Measurements from ENCODE around the gene ABHD18.
"Not testable (repeated sequence)": the region's sequence is repeated elsewhere in the genome, so short reads cannot be mapped to it uniquely, and the experiment has no call there.

The ABHD18 gene

GRCh38 chr4:127965062-127965802, at the start of gene ABHD18, which contains the start of gene MFSD8:
ABHD18 (plus strand) TSS chr4:127965406; CDS start chr4:127982956, 17,550 bp downstream.
MFSD8 (minus strand) TSS chr4:127965173; CDS start chr4:127965133, 40 bp downstream.
- Mint-ChIP-seq H3K4me1 (peaks cover 38% of the 10 kb centered on the region), H3K9me3 (no peaks in the 10 kb centered on the region), H3K27me3 (no peaks in the 10 kb centered on the region), H3K4me3 (peak within 1 kb of the TSS; percentile 75 to 79), H3K27ac (peak within 1 kb of the TSS; percentile 90 to 91)
- DNase-seq (peak; percentile 99 to 100), ATAC-seq (peak; percentile 96)

- no peaks in the 10 kb centered on the region for H3K4me1 Mint-ChIP-seq
- H3K27ac Mint-ChIP-seq = no peak overlapping the region
- DNase-seq = no peak
- H3K9me3 Mint-ChIP-seq = no peaks in the 10 kb centered on the region
- H3K27me3 Mint-ChIP-seq = no peaks in the 10 kb centered on the region
- ATAC-seq = no peak
- no peak overlapping the region for H3K4me3 Mint-ChIP-seq
These were observed 48.7 kb upstream of the ABHD18 start for GRCh38 chr4:127916512-127916911.

GRCh38 chr4:127917151-127917550, 48.1 kb upstream of the ABHD18 start:
- no peak for ATAC-seq
- Mint-ChIP-seq H3K4me1 (no peaks in the 10 kb centered on the region), H3K4me3 (no peak overlapping the region), H3K27ac (no peak overlapping the region), H3K27me3 (no peaks in the 10 kb centered on the region), H3K9me3 (no peaks in the 10 kb centered on the region)
- DNase-seq = no peak

GRCh38 chr4:127920521-127920920, 44.7 kb upstream of the ABHD18 start:
- no peaks in the 10 kb centered on the region for H3K4me1 Mint-ChIP-seq
- no peak overlapping the region for H3K4me3 Mint-ChIP-seq
- no peak for DNase-seq
- no peak for ATAC-seq
- no peaks in the 10 kb centered on the region for H3K27me3 Mint-ChIP-seq
- H3K27ac Mint-ChIP-seq = no peak overlapping the region
- H3K9me3 Mint-ChIP-seq = no peaks in the 10 kb centered on the region

GRCh38 chr4:127922226-127922625, 43.0 kb upstream of the ABHD18 start:
- no peaks in the 10 kb centered on the region for H3K4me1 Mint-ChIP-seq
- ATAC-seq = no peak

GRCh38 chr4:127925720-127926119, 39.5 kb upstream of the ABHD18 start:
- ATAC-seq, H3K4me3 Mint-ChIP-seq, H3K4me1 Mint-ChIP-seq, H3K27me3 Mint-ChIP-seq, DNase-seq, H3K9me3 Mint-ChIP-seq, H3K27ac Mint-ChIP-seq: not testable (repeated sequence)

More at GRCh38 chr4:127922226-127922625, 43.0 kb upstream of the ABHD18 start:
- H3K27me3 Mint-ChIP-seq = no peaks in the 10 kb centered on the region
- no peak overlapping the region for H3K4me3 Mint-ChIP-seq
- H3K9me3 Mint-ChIP-seq = no peaks in the 10 kb centered on the region
- DNase-seq = no peak
- H3K27ac Mint-ChIP-seq = no peak overlapping the region

- H3K9me3 Mint-ChIP-seq = no peaks in the 10 kb centered on the region
These were observed 35.0 kb upstream of the ABHD18 start for GRCh38 chr4:127930175-127930574.

GRCh38 chr4:127931836-127932235, 33.4 kb upstream of the ABHD18 start:
- DNase-seq, H3K4me1 Mint-ChIP-seq, H3K27ac Mint-ChIP-seq, H3K9me3 Mint-ChIP-seq, H3K27me3 Mint-ChIP-seq, H3K4me3 Mint-ChIP-seq, ATAC-seq: not testable (repeated sequence)

More at GRCh38 chr4:127930175-127930574, 35.0 kb upstream of the ABHD18 start:
- Mint-ChIP-seq H3K27ac (no peak overlapping the region), H3K4me3 (no peak overlapping the region), H3K27me3 (no peaks in the 10 kb centered on the region), H3K4me1 (no peaks in the 10 kb centered on the region)
- no peak for ATAC-seq
- no peak for DNase-seq

GRCh38 chr4:127936974-127937373, 28.2 kb upstream of the ABHD18 start:
- no peaks in the 10 kb centered on the region for H3K27me3 Mint-ChIP-seq

GRCh38 chr4:127957105-127957504, 8.1 kb upstream of the ABHD18 start:
- Mint-ChIP-seq H3K27me3 (no peaks in the 10 kb centered on the region), H3K9me3 (no peaks in the 10 kb centered on the region)

More at GRCh38 chr4:127936974-127937373, 28.2 kb upstream of the ABHD18 start:
- no peak for ATAC-seq
- no peak for DNase-seq
- Mint-ChIP-seq H3K9me3 (no peaks in the 10 kb centered on the region), H3K4me1 (no peaks in the 10 kb centered on the region), H3K27ac (peak overlapping the region in 1 of 2 donors; percentile 24), H3K4me3 (no peak overlapping the region)

GRCh38 chr4:127959794-127960193, 5.4 kb upstream of the ABHD18 start:
- Mint-ChIP-seq H3K9me3 (no peaks in the 10 kb centered on the region), H3K27ac (no peak overlapping the region), H3K27me3 (no peaks in the 10 kb centered on the region), H3K4me1 (peaks cover 28% of the 10 kb centered on the region), H3K4me3 (no peak overlapping the region)
- DNase-seq (no peak), ATAC-seq (no peak)

More at GRCh38 chr4:127957105-127957504, 8.1 kb upstream of the ABHD18 start:
- DNase-seq (no peak), ATAC-seq (no peak)
- Mint-ChIP-seq H3K4me1 (peaks cover 10% of the 10 kb centered on the region), H3K4me3 (no peak overlapping the region), H3K27ac (no peak overlapping the region)

GRCh38 chr4:127963633-127964398, 1.4 kb upstream of the ABHD18 start:
- peak overlapping the region in 1 of 2 donors; percentile 63 for H3K27ac Mint-ChIP-seq
- H3K4me1 Mint-ChIP-seq = peaks cover 37% of the 10 kb centered on the region
- peak; percentile 15 to 16 for DNase-seq
- not testable (repeated sequence) for H3K27me3 Mint-ChIP-seq, ATAC-seq, H3K9me3 Mint-ChIP-seq
- H3K4me3 Mint-ChIP-seq = peak overlapping the region; percentile 75 to 76

GRCh38 chr4:127964426-127965061, 662 bp upstream of the ABHD18 start:
- peaks cover 38% of the 10 kb centered on the region for H3K4me1 Mint-ChIP-seq
- H3K9me3 Mint-ChIP-seq = not testable (repeated sequence)

GRCh38 chr4:127965803-127966175, 583 bp downstream of the ABHD18 start:
- Mint-ChIP-seq H3K9me3 (no peaks in the 10 kb centered on the region), H3K4me1 (peaks cover 38% of the 10 kb centered on the region)
- DNase-seq = peak; percentile 79 to 81

More at GRCh38 chr4:127964426-127965061, 662 bp upstream of the ABHD18 start:
- ATAC-seq = peak; percentile 11
- H3K27me3 Mint-ChIP-seq, DNase-seq: not testable (repeated sequence)
- peak overlapping the region; percentile 75 to 79 for H3K4me3 Mint-ChIP-seq
- H3K27ac Mint-ChIP-seq = peak overlapping the region; percentile 90 to 91

GRCh38 chr4:127967141-127967775, 2.1 kb downstream of the ABHD18 start:
- no peak for ATAC-seq
- no peak for DNase-seq
- H3K27ac Mint-ChIP-seq = peak overlapping the region in 1 of 2 donors; percentile 80
- H3K4me3 Mint-ChIP-seq = peak overlapping the region; percentile 49 to 63
- H3K4me1 Mint-ChIP-seq = peaks cover 33% of the 10 kb centered on the region
- H3K27me3 Mint-ChIP-seq = no peaks in the 10 kb centered on the region
- H3K9me3 Mint-ChIP-seq = no peaks in the 10 kb centered on the region

More at GRCh38 chr4:127965803-127966175, 583 bp downstream of the ABHD18 start:
- no peaks in the 10 kb centered on the region for H3K27me3 Mint-ChIP-seq
- H3K27ac Mint-ChIP-seq = peak overlapping the region; percentile 90 to 91
- ATAC-seq = peak; percentile 65
- peak overlapping the region; percentile 75 to 79 for H3K4me3 Mint-ChIP-seq

Measured in stimulated activated naive CD8-positive, alpha-beta T cell treated with anti-CD3 and anti-CD28 coated beads, Interleukin-15, amount 100 ng/mL, for 72 hours (primary cell).